PC-3 (cell line): ENCODE data around the gene STXBP6.

ENCODE experiments used
- CTCF ChIP-seq: fragments of 300-600 bp; sonication (generic); conservative IDR thresholded peaks from 2 replicates; pipeline ENCODE4 v1.5.1; 2017; ENCODE audit warnings: antibody characterized with exemption, low read depth, mild to moderate bottlenecking, low read length
- EZH2 ChIP-seq: fragments of 300-600 bp; sonication (generic); IDR thresholded peaks from one replicate; pipeline ENCODE4 v1.6.1; 2017; ENCODE audit warnings: antibody characterized with exemption, mild to moderate bottlenecking, low read length; ENCODE audit not compliant: unreplicated experiment
- EZH2phosphoT487 ChIP-seq: fragments of 300-600 bp; sonication (generic); IDR thresholded peaks from 2 replicates; pipeline ENCODE4 v1.6.1; 2018; ENCODE audit warnings: mild to moderate bottlenecking, antibody characterized with exemption, low read length, borderline replicate concordance

GRCh38 chr14:25041898-25042297, 8.0 kb downstream of the STXBP6 start:
- no peak for TF ChIP-seq CTCF
- TF ChIP-seq EZH2: no peak
- TF ChIP-seq EZH2phosphoT487: no peak
